AG09319 (cell line): ENCODE results near the gene TUBA1C.
A peak's percentile ranks its signal among the peaks of the same experiment; 100 is the strongest.
"Not testable (repeated sequence)": the region's sequence is repeated elsewhere in the genome, so short reads cannot be mapped to it uniquely, and the experiment has no call there.

Source experiments
- DNase-seq: peaks from one replicate; pipeline ENCODE4 v3.0.0-alpha.2; 2010; ENCODE audit warnings: low read depth; ENCODE audit errors: extremely low read depth
- TF ChIP-seq, protein P1 (sequence below): IDR thresholded peaks from 2 replicates; pipeline ENCODE4 v1.5.1; 2011; ENCODE audit warnings: low read depth, mild to moderate bottlenecking, inconsistent platforms, low read length, moderate library complexity

TUBA1C gene

DNA sequence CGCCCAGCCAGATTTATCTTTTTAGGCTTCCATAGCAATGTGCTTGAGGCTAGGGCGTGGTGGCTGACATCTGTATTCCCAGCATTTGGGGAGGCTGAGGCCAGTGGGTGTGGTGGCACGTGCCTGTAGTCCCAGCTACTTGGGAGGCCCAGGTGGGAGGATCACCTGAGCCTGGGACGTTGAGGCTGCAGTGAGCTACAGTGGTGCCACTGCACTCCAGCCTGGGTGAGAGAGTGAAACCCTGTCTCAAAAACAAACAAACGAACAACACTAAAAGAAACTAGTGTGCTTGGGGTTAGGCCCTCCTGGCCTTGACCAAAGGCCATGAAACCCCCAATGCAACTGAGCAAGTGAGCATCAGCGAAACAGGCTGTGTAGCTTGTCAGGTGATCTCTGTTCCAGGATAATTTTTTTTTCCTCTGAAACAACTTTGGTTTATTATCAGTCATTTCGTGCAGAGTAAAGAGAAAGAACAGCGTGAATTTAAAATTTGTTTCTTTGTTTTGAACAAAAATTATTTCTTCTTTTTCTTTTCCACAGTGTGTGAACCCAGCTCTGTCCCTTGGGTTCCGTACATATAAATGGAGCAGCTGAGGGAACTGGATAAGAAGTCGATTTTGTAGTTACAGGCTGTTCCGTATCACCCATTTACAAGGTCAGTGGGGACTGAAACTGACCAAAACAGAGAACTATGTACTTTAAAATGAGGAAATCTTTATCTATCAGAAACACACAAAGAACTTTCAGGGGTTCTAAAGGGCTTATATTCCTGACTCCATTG, 8.8 kb upstream of the TUBA1C start:
- TF ChIP-seq, protein P1, sequence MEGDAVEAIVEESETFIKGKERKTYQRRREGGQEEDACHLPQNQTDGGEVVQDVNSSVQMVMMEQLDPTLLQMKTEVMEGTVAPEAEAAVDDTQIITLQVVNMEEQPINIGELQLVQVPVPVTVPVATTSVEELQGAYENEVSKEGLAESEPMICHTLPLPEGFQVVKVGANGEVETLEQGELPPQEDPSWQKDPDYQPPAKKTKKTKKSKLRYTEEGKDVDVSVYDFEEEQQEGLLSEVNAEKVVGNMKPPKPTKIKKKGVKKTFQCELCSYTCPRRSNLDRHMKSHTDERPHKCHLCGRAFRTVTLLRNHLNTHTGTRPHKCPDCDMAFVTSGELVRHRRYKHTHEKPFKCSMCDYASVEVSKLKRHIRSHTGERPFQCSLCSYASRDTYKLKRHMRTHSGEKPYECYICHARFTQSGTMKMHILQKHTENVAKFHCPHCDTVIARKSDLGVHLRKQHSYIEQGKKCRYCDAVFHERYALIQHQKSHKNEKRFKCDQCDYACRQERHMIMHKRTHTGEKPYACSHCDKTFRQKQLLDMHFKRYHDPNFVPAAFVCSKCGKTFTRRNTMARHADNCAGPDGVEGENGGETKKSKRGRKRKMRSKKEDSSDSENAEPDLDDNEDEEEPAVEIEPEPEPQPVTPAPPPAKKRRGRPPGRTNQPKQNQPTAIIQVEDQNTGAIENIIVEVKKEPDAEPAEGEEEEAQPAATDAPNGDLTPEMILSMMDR, result no peak
- DNase-seq, result no peak

DNA sequence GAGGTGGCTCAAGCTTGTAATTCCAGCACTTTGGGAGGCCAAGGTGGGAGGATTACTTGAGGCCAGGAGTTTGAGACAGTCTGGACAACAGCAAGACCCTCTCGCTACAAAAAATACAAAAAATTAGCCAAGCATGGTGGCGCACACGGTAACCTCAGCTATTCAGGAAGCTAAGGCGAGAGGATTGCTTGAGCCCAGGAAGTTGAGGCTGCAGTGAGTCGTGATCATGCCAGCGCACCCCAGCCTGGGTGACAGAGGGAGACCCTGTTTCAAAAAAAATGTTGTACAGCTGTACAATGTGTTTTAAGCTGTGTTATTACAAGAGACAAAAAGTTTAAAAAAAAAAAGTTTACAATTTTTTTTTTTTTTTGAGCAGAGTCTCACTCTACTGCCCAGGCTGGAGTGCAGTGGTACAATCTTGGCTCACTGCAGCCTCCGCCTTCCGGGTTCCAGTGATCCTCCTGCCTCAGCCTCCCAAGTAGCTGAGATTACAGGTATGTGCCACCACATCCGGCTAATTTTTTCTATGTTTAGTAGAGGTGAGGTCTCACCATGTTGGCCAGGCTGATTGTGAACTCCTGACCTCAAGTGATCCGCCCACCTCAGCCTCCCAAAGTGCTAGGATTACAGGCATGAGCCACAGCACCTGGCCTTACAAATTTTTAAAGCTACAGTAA, 7.2 kb upstream of the TUBA1C start:
- not testable (repeated sequence) for DNase-seq

DNA sequence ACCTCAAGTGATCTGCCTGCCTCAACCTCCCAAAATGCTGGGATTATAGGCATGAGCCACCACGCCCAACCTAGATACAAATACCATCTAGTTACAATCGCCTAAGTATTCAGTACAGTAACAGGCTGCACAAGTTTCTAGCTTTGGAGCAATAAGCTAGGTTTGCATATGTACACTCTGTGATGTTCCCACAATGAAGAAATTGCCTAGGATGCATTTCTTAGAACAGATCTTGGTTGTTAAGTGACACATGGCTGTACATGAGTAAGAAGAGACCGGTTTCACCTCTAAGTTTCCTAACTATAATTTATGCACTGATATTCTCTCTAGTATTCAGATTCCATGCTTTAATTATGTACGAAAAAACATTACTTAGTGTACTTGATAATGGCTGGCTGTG, 5.4 kb upstream of the TUBA1C start:
- DNase-seq, result no peak
- TF ChIP-seq, protein P1, result no peak

DNA sequence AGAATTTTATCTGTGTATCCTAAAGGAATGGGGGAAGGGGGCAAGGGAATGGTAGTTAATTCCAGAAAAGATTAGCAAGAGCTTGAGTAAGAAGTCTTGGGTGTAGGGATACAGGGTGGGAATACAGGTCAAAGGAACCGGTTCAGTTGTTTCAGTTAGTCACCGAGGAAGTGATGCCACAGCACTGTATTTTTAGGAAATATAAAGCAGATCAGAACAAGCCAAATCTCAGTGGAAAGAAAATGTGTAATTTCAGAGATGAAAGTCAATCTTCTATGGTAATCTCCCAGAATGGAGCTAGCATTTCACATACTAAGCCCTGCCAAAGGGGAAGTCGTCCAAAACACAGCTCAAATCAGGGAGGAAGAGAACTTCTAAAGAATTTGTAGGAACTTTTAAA, 4.7 kb upstream of the TUBA1C start:
- DNase-seq, result peak; percentile 54

DNA sequence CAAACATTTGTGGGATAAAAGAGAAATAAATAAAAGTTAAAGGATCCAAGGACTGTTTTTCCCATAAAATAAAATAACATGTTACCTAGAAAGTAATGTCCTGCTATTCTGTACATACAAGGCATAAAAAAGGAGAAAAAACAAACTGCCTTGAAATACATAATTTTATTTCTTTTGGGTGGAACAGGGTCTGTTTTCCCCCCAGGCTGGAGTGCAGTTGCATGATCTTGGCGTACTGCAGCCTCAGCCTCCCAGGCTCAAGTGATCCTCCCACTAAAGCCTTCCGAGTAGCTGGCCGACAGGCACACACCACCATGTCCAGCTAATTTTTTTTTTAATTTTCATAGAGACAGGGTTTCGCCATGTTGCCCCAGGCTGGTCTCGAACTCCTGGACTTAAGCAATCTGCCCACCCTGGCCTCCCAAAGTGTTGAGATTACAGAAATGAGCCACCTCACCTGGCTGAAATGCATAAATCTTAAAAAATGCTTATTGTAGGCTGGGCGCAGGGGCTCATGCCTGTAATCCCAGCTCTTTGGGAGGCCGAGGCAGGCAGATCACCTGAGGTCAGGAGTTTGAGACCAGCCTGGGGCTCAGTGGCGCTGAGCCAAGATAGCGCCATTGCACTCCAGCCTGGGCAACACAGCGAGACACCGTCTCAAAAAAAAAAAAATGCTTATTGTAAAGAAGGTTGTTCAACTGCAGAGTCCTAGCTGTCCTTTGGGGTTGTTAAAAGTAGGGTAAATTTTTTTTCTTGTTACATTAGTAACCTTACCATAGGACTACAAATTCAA, 4.1 kb upstream of the TUBA1C start:
- no peak for DNase-seq
- TF ChIP-seq, protein P1, result no peak

More for the DNA sequence above, 4.7 kb upstream of the TUBA1C start:
- TF ChIP-seq, protein P1, result no peak

DNA sequence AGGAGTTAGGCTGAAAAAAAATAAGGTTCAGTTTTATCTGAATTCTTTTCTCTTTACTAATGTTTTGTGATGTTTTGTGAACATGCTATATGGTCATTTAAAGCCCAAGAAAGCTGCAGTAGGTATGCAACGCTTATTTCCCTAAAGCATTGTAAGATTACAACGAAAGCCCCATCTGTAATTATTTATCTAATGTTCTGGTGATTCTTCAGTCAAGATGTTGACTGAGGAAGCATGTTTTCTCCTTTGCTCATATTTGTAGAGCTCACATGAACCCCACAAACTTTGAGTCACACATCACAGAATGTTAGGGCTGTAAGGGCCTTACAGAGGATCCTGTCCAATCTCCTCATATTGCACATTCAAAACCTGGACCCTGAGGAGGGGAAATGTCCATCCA, 3.2 kb upstream of the TUBA1C start:
- TF ChIP-seq, protein P1, result no peak
- DNase-seq, result no peak

DNA sequence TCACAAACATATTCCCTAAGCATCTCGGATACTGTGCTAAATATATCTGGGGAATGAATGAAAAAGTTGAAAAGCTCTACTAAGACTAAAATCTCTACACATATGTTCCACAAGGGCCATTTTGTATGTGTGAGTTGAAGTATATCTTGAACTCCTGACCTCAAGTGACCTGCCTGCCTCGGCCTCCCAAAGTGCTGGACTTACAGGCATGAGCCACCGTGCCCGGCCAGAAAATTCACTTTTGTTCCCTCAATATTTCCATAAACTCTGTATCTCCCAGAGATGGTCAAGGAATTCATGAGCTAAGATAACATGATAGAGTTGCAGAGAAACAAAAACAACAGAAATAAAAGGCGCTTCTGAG, 1.5 kb upstream of the TUBA1C start:
- TF ChIP-seq, protein P1, result no peak
- DNase-seq, result no peak
